Lower leg skin (tissue), 3 donors: ENCODE data around the gene AKT3.

Experiments
- POLR2A ChIP-seq, 2 donors: fragments of 450-650 bp; IDR thresholded peaks; one replicate each; pipeline ENCODE4 v1.6.1; 2016 to 2017; ENCODE audit warnings: antibody characterized with exemption in 2 of 2, mild to moderate bottlenecking in 1 of 2, moderate library complexity in 1 of 2
- TF ChIP-seq, protein P1 (sequence below), 3 donors: fragments of 450-650 bp; IDR thresholded peaks; one replicate each; pipeline ENCODE4 v1.5.1; 2016; ENCODE audit warnings: antibody characterized with exemption in 3 of 3, mild to moderate bottlenecking in 3 of 3, moderate library complexity in 2 of 3

DNA sequence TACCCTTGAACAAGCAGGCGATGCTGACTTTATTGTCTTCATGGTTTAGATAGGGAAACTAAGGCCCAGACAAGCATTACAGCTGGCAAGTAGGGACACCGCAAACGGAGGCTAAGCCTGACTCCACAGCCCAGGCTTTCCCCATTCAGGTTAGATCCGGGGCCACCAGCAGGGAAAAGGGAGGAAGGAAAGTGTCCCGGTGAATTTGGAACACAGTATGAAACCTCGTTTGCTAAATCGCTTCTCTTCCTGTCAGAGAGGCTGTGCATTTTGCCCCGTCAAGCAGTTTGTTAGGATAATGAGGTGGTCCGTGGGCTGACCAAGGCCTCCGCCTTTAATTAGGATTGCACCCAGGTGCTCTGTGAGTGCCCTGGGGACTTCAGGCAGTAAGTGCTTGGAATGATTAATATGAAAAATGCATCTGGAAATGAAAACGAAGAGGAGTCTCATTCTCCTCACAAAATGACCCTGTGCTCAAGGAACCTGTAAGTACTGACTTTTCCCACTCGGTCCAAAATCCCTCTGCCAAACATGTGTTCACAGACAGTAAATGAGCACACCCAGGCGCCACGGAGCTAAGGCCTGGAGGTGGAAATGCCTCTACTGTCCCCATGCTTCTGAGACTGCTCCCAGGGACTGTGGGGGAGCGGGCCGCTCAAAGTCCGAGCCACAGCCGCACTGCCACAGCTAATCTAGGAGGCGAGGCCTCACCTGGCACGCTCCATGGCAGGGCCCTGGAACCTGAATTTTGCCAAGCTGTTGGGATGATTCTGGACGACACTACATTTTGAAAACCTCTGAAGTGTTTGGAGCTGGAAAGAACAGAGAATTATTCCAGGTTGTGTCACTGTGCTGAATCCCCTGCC is 360.1 kb downstream of the AKT3 start:
- TF ChIP-seq, protein P1, sequence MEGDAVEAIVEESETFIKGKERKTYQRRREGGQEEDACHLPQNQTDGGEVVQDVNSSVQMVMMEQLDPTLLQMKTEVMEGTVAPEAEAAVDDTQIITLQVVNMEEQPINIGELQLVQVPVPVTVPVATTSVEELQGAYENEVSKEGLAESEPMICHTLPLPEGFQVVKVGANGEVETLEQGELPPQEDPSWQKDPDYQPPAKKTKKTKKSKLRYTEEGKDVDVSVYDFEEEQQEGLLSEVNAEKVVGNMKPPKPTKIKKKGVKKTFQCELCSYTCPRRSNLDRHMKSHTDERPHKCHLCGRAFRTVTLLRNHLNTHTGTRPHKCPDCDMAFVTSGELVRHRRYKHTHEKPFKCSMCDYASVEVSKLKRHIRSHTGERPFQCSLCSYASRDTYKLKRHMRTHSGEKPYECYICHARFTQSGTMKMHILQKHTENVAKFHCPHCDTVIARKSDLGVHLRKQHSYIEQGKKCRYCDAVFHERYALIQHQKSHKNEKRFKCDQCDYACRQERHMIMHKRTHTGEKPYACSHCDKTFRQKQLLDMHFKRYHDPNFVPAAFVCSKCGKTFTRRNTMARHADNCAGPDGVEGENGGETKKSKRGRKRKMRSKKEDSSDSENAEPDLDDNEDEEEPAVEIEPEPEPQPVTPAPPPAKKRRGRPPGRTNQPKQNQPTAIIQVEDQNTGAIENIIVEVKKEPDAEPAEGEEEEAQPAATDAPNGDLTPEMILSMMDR (IDR thresholded peaks at IDR 0.05): no peak
- TF ChIP-seq POLR2A (IDR thresholded peaks at IDR 0.05): no peak
